DMS153 treated with DMSO at 0.1 percent for 48 hours (cell line): Measurements from ENCODE around the gene SPDYE4.
"Not testable (repeated sequence)": the region's sequence is repeated elsewhere in the genome, so short reads cannot be mapped to it uniquely, and the experiment has no call there.

Experiments
- DNase-seq: peaks from one replicate; lab custom pipeline; 2025; ENCODE audit not compliant: unreplicated experiment; lab: John Stamatoyannopoulos, UW

The SPDYE4 gene

GRCh38 chr17:8758137-8758596 lies at the start of gene SPDYE4:
TSS of gene SPDYE4 (minus strand) at chr17:8758546. CDS start at chr17:8758382, 164 bp downstream.
- DNase-seq = no peak

DNA sequence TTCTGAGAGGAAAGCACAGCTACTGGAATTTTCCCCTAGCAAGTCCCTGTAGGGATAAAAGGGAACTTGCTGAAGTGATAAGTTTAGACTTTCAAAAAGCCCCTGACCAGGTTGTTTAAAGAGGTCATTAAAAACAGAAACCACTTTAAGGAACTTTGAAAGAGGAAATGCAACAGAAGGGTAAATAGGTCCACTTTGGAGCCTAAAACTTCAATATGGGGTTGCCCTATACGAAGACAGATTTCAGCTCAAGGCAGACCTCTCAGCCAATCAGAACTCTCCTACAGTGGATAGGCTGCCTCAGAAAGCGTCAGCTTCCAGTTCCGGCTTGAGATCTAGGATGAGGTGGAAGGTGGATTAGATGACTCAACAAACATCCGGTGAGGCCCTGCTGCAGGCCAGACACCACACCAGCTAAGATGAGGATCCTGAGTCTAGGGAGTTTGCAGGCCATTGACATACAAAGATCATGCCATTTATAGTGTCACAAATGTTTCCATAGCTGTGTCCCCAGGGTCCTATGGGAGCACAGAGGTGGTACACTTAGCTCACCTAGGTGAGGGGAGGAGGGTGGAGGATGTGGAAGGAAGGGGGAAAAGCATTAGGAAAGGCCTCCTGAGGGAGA lies 48.7 kb upstream of the SPDYE4 start:
- DNase-seq = no peak

DNA sequence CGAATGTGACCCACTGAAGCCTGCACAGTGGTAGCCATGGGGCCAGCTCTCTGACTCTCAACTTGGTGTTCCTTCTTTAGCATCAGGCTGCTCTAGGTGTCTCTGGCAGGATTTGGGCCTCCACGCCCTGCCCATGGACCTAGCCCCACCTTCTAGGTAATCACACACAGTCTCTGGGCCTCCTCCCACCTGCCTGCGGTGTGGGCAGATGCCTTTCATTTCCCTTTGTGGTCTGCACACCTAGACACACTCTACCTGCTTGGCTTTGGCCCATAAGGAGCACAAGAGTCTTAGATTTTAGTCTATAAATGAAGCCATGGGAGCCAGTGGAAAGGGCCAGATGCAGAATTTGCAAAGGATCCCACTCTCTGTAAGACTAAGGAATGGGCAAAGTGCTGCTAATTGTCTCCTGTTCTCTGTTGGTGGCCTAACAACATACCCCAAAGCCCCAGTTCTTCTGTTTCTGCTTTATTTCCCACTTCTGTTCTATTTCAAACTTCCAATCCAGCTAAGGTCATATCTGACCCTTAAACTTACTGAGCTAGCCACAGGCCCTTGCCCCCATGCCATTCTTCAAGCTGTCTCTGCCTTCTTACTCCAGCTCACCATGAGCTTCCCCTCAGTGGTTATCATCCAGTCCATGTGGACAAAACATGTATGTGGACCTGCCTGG lies 48.0 kb upstream of the SPDYE4 start:
- DNase-seq = no peak

DNA sequence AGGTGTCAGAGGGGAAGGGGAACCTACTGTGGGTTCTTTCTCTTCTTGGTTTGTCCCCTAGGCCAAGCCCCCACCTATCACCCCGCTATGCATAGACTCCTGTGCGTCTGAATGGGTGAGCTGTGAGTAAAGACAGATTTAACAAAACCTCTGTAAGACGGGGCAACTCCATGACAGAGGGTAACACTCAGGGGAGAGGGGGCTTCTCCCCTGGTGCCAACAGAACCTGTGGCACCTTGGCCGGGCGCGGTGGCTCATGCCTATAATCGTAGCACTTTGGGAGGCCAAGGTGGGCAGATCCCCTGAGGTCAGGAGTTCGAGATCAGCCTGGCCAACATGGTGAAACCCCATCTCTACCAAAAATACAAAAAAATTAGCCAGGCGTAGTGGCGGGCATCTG lies 47.0 kb upstream of the SPDYE4 start:
- DNase-seq = not testable (repeated sequence)

DNA sequence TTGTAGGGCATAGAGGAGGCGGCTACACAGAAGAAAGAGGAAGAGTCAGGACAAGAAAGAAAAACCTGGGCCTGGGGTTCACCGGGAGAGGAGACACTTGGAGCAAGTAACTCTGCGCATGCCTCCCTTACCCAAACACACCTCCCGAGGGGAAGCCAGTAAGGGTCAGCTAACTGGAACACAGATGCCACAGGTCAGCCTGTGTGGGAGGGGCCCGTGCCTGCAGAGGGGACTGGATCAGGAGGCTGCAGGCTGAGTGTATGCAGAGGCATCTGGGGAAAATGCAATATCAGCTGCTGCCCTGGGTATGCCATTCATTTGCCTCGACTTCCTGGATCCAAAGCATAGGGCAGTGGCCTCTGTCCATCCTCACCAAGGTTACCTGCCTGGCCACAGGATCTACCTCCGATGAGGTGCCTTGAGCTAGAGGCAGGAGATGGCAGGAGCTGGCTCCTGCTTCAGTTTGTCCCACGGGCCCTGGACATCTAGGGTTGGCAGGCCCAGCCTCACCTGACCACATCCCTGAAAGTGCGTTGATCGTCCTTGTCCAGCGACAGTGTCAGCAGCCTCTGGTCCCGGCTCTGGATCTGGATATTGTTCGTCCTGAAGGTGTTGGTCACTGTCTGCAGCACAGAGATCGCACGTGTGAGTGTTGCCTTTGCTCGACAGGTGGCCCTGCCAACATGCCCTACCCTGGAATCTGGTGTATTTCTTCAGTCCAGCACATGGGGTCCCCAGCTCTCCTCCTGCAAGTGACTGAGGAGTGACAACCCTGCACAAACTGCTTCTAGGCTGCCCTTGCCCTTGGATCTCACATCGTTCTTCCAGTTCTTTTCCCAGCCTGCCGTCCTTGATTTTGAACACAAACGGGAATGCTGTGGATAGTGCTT lies 45.4 kb upstream of the SPDYE4 start:
- DNase-seq = no peak

GRCh38 chr17:8801135-8801840 lies 42.9 kb upstream of the SPDYE4 start:
- no peak for DNase-seq

GRCh38 chr17:8800656-8801055 lies 42.3 kb upstream of the SPDYE4 start:
- no peak for DNase-seq

DNA sequence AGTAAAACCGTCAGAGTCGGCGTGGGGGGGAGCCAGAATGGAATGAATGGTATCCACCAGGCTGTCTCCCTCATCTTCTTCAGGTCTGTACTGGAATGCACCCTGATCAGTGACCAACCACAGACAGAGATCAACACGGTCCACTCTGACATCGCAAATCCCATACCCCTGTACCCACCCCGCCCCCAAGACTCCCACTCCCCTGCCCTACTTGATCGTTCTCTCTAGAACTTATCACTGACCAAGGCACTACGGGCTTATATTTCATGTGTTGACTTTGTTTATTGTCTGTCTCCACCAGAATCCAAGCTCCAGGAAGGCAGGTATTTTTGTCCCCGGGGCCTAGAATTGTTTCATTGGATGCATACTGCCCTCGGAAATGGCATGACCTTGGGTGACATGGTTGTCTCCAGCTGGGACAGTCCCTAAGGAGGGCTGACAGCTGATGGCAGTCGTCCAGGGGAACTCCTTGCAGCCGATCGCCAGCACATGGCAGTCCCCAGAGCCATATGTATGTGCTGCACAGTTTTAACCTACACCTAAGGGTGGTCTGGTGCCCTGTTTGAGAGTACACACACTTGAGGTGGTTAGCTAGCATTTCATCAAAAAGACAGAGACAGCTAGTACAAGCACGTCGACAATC lies 41.3 kb upstream of the SPDYE4 start:
- DNase-seq = no peak

- no peak for DNase-seq
Measured at GRCh38 chr17:8798846-8799569, 40.7 kb upstream of the SPDYE4 start, which contains the start of gene MFSD6L. TSS of gene MFSD6L (minus strand) at chr17:8799365. CDS start at chr17:8799120, 245 bp downstream.

DNA sequence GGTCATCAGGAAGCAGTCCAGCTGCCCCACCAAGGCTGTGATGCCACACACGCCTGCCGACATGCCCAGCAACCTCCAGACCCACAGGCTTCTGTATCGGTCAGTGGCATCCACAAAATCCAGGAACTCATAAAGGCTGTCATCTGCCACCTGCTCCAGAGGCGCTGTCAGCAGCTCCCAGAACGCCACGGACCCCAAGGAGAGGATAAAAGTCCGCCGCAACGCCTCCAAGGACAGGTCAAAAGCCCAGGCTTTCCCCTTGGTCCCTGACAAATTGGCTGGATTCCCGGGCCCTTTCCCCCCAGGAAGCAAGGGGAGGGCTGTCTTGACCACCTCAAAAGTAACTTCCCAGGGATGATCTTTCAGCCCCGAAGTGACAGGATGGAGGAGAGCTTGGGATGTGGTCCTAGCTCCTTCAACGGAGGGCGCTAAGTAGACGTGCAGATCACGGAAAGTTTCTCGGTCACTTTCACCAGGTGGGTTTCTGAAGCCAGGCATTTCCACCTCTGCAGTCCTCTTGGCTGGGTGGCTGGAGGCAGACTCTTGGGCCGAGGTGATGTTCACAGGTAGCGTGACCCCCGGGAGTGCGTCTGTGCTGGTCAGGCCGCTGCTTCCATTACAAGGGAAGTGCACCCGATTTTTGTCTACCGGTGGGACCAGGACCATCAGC lies 40.0 kb upstream of the SPDYE4 start:
- no peak for DNase-seq

GRCh38 chr17:8797621-8798175 lies 39.4 kb upstream of the SPDYE4 start:
- no peak for DNase-seq

DNA sequence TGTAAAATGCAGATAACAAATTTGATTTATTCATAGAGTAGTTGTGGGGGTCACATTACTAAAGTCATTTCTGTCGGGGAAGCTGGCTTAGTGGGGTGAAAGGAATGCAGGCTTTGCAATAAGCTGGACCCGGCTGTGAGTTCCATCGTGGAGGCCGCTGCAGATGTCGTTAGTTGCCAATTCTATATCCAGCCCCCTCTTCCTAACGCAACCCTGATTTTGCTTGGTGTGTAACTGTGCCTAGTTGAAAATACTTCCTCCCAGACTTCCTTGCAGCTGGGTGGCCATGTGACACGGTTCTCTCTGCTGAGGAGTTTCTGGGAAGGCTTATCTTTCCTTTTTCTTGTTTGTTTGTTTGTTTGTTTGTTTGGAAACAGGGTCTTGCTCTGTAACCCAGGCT lies 36.3 kb upstream of the SPDYE4 start:
- no peak for DNase-seq

DNA sequence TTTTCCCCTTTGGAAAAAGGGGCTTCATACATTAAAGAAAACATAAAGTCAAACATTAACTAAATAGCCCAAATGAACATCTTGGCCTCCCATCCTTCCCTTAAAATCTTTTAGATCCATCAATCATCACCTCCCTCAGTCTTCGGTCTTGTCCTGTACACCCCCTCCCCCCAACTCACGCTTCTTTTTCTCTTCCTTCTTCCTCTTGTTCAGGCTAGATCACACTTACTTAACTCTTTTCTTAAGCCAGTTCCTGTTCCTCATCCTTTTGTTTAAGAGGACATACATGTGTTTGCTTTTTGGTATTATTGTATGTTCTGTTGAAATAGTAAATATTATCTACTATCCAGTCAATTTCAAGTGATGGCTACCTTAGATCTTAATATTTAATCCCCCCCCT lies 35.3 kb upstream of the SPDYE4 start:
- no peak for DNase-seq

DNA sequence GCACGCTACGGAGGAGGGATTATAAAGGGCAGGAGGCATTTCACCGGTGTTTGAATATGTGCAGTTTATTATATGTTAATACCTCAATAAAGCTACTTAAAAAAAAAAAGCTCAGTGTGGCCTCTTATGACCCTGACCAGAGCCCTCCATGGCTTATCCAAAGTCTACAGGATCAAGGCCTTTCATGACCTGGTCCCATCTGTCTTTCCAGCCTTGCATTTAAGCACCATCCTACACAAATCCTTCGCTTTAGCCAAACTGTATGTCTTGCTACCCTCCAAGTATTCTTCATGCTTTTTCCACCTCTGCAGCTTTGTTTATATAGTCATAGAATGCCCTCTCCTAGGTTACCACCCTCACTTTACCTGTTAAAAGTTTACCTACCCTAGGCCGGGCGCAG lies 34.3 kb upstream of the SPDYE4 start:
- DNase-seq = no peak

DNA sequence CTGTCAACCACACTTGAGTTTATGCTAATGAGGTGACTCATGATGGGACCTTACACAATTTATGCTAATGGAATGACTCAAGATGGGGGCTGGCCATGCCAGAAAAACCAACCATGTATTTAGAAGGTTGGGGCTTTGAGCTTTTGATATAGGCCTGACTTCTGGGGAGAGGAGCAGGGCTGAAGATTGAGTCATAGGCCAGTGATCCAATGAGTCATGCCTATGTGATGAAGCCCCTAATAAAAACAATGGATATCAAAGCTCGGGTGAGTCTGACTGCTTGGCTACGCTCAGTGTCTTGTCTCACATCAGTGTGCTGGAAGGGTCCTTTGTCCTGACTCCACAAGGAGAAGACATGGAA lies 33.5 kb upstream of the SPDYE4 start:
- no peak for DNase-seq

- no peak for DNase-seq
Measured at GRCh38 chr17:8791248-8791909, 33.0 kb upstream of the SPDYE4 start.

GRCh38 chr17:8789743-8790142 lies 31.4 kb upstream of the SPDYE4 start:
- DNase-seq = no peak

GRCh38 chr17:8788998-8789397 lies 30.7 kb upstream of the SPDYE4 start:
- DNase-seq = no peak
